ENCODE results near the gene FBXL14. TPM values are rescaled to one million over a fixed set of nuclear protein-coding genes. Genes with fewer than 3 reads are reported as not detected.

The FBXL14 gene
- total and polyA plus RNA-seq, 2 of the 13 experiments (the other 11 are each of a cell fraction or from before 2014, with no cell fraction given): 7.0 to 7.4 TPM

DNA sequence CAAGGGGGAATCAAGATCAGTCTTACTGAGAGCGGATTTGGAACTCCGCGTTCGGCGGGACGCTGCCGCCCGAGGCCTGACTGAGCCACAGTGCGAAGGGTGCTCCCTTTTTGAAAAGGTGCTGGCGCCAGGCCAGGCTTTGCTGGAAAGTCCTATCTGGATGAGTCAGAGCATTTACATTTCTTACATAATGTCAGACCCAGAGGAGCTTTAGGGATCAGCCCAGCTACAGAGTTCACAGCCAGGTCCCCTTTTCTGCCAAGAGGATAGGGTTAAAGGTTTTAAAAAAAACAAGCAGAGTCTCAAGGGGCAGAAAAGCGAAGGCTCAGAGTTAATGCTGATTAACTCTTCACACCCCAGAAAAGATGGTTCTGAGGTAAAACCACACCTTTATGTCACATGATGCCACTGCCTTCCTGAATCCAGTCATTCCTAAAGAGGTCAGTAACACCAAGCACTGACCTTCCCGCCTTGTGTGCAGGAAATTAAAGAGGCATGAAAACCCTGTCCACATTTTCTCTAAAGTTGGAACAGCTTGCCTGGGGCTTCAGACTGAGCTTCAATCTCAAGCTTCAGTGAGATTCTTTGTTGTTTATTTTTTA, 11.7 kb upstream of the FBXL14 start (continued):
- TF ChIP-seq BATF2 (CRISPR knock-in tag; IDR thresholded peaks at IDR 0.05) (no peak), THAP11 (CRISPR knock-in tag; IDR thresholded peaks at IDR 0.05) (no peak), HOXA5 (CRISPR knock-in tag; IDR thresholded peaks at IDR 0.05) (no peak), POLR2AphosphoS2 (IDR thresholded peaks at IDR 0.05; ENCODE audit: low read depth, low read length) (no peak), ZNF749 (CRISPR knock-in tag; IDR thresholded peaks at IDR 0.05; ENCODE audit: borderline replicate concordance) (no peak), ZNF891 (CRISPR knock-in tag; IDR thresholded peaks at IDR 0.05) (no peak), ARNT2 (CRISPR knock-in tag; IDR thresholded peaks at IDR 0.05; ENCODE audit: low read depth) (no peak), ELF4 (CRISPR knock-in tag; IDR thresholded peaks at IDR 0.05; ENCODE audit: borderline replicate concordance) (no peak), ZNF709 (CRISPR knock-in tag; IDR thresholded peaks at IDR 0.05) (no peak), ZNF564 (CRISPR knock-in tag; IDR thresholded peaks at IDR 0.05) (0 out of 2 replicates have a peak, but pooled peaks have one; percentile 42), MBNL3 (CRISPR knock-in tag; conservative IDR thresholded peaks at IDR 0.05) (no peak), DMAP1 (CRISPR knock-in tag; IDR thresholded peaks at IDR 0.05) (no peak), SAFB2 (CRISPR knock-in tag; IDR thresholded peaks at IDR 0.05; ENCODE audit: borderline replicate concordance, low read depth) (no peak), ZNF563 (CRISPR knock-in tag; IDR thresholded peaks at IDR 0.05) (no peak), ZNF550 (CRISPR knock-in tag; IDR thresholded peaks at IDR 0.05; ENCODE audit: borderline replicate concordance) (no peak), PHF21A (CRISPR knock-in tag; IDR thresholded peaks at IDR 0.05) (peak; percentile 36; the same call in 1 of the 2 replicates), REL (CRISPR knock-in tag; conservative IDR thresholded peaks at IDR 0.05) (no peak), ELF3 (CRISPR knock-in tag; IDR thresholded peaks at IDR 0.05) (peak; percentile 58), CENPT (CRISPR knock-in tag; IDR thresholded peaks at IDR 0.05; ENCODE audit: low read depth) (no peak), ZNF274 (CRISPR knock-in tag; IDR thresholded peaks at IDR 0.05) (no peak)
- TF ChIP-seq, protein P1, sequence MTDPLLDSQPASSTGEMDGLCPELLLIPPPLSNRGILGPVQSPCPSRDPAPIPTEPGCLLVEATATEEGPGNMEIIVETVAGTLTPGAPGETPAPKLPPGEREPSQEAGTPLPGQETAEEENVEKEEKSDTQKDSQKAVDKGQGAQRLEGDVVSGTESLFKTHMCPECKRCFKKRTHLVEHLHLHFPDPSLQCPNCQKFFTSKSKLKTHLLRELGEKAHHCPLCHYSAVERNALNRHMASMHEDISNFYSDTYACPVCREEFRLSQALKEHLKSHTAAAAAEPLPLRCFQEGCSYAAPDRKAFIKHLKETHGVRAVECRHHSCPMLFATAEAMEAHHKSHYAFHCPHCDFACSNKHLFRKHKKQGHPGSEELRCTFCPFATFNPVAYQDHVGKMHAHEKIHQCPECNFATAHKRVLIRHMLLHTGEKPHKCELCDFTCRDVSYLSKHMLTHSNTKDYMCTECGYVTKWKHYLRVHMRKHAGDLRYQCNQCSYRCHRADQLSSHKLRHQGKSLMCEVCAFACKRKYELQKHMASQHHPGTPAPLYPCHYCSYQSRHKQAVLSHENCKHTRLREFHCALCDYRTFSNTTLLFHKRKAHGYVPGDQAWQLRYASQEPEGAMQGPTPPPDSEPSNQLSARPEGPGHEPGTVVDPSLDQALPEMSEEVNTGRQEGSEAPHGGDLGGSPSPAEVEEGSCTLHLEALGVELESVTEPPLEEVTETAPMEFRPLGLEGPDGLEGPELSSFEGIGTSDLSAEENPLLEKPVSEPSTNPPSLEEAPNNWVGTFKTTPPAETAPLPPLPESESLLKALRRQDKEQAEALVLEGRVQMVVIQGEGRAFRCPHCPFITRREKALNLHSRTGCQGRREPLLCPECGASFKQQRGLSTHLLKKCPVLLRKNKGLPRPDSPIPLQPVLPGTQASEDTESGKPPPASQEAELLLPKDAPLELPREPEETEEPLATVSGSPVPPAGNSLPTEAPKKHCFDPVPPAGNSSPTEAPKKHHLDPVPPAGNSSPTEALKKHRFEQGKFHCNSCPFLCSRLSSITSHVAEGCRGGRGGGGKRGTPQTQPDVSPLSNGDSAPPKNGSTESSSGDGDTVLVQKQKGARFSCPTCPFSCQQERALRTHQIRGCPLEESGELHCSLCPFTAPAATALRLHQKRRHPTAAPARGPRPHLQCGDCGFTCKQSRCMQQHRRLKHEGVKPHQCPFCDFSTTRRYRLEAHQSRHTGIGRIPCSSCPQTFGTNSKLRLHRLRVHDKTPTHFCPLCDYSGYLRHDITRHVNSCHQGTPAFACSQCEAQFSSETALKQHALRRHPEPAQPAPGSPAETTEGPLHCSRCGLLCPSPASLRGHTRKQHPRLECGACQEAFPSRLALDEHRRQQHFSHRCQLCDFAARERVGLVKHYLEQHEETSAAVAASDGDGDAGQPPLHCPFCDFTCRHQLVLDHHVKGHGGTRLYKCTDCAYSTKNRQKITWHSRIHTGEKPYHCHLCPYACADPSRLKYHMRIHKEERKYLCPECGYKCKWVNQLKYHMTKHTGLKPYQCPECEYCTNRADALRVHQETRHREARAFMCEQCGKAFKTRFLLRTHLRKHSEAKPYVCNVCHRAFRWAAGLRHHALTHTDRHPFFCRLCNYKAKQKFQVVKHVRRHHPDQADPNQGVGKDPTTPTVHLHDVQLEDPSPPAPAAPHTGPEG (CRISPR knock-in tag; IDR thresholded peaks at IDR 0.05): no peak
- TF ChIP-seq, protein P2, sequence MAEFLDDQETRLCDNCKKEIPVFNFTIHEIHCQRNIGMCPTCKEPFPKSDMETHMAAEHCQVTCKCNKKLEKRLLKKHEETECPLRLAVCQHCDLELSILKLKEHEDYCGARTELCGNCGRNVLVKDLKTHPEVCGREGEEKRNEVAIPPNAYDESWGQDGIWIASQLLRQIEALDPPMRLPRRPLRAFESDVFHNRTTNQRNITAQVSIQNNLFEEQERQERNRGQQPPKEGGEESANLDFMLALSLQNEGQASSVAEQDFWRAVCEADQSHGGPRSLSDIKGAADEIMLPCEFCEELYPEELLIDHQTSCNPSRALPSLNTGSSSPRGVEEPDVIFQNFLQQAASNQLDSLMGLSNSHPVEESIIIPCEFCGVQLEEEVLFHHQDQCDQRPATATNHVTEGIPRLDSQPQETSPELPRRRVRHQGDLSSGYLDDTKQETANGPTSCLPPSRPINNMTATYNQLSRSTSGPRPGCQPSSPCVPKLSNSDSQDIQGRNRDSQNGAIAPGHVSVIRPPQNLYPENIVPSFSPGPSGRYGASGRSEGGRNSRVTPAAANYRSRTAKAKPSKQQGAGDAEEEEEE (CRISPR knock-in tag; IDR thresholded peaks at IDR 0.05; ENCODE audit: borderline replicate concordance): no peak; the same call in 1 of the 2 replicates

Data from HepG2 (cell line).